Measurements from ENCODE around the gene OXNAD1.

GRCh38 chr3:16302082-16302631 lies 37.1 kb downstream of the OXNAD1 start:
- no peak for TF ChIP-seq POLR2AphosphoS5 (IDR thresholded peaks at IDR 0.05; ENCODE audit: borderline replicate concordance, low read depth, low read length)
- TF ChIP-seq EZH2 (IDR thresholded peaks at IDR 0.05): no peak

Measured in SK-N-MC (cell line).